NCI-H2227 (cell line): ENCODE data around the gene TSHZ2.
A peak's percentile ranks its signal among the peaks of the same experiment; 100 is the strongest.

Source experiments
- DNase-seq: peaks from one replicate; lab custom pipeline; 2025; ENCODE audit not compliant: unreplicated experiment; lab: John Stamatoyannopoulos, UW

TSHZ2 gene

GRCh38 chr20:52972190-52972937 lies at the start of gene TSHZ2:
Gene TSHZ2, plus strand, starts transcription at chr20:52972358. Its CDS starts 936 bp downstream, at chr20:52973294.
- peak; percentile 24 for DNase-seq

GRCh38 chr20:52922436-52922835 lies 49.7 kb upstream of the TSHZ2 start:
- DNase-seq = no peak

- no peak for DNase-seq
Observed at GRCh38 chr20:52923123-52923937, 48.8 kb upstream of the TSHZ2 start.

- DNase-seq = no peak
Observed at GRCh38 chr20:52924411-52925271, 47.5 kb upstream of the TSHZ2 start.

- DNase-seq = no peak
Observed at GRCh38 chr20:52926505-52926904, 45.7 kb upstream of the TSHZ2 start.

- no peak for DNase-seq
Observed at GRCh38 chr20:52933867-52934266, 38.3 kb upstream of the TSHZ2 start.

GRCh38 chr20:52936351-52937340 lies 35.5 kb upstream of the TSHZ2 start:
- DNase-seq = no peak

GRCh38 chr20:52937591-52938100 lies 34.5 kb upstream of the TSHZ2 start:
- DNase-seq = no peak

GRCh38 chr20:52939141-52939540 lies 33.0 kb upstream of the TSHZ2 start:
- no peak for DNase-seq

GRCh38 chr20:52941808-52942207 lies 30.4 kb upstream of the TSHZ2 start:
- DNase-seq = no peak

- no peak for DNase-seq
Observed at GRCh38 chr20:52943185-52943841, 28.8 kb upstream of the TSHZ2 start.

- no peak for DNase-seq
Observed at GRCh38 chr20:52945268-52945667, 26.9 kb upstream of the TSHZ2 start.

- no peak for DNase-seq
Observed at GRCh38 chr20:52945862-52946522, 26.2 kb upstream of the TSHZ2 start.

GRCh38 chr20:52948491-52948890 lies 23.7 kb upstream of the TSHZ2 start:
- no peak for DNase-seq

- DNase-seq = no peak
Observed at GRCh38 chr20:52953020-52953419, 19.1 kb upstream of the TSHZ2 start.

GRCh38 chr20:52954849-52955248 lies 17.3 kb upstream of the TSHZ2 start:
- DNase-seq = no peak

GRCh38 chr20:52958211-52958610 lies 13.9 kb upstream of the TSHZ2 start:
- no peak for DNase-seq

GRCh38 chr20:52959125-52959524 lies 13.0 kb upstream of the TSHZ2 start:
- DNase-seq = peak; percentile 49

GRCh38 chr20:52962183-52962582 lies 10.0 kb upstream of the TSHZ2 start:
- no peak for DNase-seq
